ENCODE results near the gene PARVB.

The PARVB gene

DNA sequence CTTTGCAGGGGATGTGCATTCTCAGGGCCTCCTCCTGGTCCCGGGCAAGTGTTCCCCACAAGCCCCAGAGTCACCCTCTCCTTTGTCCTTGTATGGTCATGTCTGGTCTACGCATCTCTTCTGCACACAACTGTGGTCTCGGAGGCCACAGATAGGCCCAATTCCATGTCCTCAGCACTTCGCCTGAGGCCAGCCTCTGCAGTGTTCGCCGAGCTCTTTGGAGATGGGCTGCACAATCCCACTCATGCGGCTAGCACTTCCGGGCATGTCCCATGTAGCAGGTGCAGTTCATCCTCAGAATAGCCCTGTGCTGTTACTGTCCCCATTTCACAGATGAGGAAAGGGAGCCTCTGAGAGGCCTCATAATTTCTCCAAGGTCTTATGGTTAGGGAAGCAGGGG lies 164.2 kb downstream of the PARVB start:
- no peak for DNase-seq

DNA sequence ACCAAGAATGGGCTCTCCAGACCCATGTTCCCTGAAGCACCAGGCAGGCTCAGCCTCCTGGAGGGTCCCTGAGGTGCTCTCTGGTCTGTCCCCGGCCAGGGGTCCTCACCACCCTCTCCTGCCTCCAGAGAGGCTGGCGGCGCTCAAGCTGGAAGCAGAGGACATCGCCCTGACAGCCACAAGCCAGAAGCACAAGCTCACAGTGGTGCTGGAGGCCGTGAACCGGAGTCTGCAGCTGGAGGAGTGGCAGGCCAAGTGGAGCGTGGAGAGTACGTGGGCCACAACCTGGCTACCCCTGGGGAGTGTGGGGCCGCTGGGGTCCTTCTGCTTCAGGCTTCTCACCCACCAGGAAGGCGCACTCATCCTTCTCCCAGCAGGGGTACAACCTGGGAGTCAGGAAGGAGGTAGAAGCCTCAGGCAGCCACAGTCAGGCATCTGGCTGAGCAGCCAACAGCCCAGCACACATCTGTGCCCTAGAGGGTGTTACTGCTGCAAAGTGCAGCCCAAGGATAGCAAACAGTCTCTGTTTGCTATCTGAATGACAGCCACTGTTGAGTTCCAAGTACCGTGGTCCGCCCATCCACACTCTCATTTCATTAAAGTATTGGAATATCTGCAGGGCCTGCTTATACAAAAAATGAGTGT lies 165.0 kb downstream of the PARVB start:
- DNase-seq, result no peak

DNA sequence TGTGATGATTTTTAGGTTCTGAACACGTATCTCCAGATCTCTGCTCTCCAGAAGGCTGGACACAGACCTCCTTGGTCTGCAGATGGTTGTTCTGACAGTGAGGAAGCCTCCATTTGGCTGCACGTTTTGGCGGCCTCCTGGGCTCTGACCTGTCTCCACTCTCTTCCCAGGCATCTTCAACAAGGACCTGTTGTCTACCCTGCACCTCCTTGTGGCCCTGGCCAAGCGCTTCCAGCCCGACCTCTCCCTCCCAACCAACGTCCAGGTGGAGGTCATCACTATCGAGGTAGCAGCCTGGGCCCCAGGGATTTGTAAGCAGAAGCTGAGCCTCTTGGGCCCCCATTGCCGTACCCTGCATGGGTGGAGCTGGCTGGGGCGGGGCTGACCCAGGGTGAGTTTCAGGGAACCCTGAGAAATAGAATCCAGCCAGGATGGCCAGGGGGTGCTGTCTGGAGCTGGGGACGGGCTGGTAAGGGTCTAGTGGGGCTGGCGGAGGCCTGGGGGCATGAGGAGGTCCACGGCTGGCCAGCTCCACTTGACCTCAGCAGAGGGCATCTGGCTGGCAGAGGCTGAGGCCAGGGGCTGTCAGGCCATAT lies 166.4 kb downstream of the PARVB start:
- DNase-seq, result no peak

DNA sequence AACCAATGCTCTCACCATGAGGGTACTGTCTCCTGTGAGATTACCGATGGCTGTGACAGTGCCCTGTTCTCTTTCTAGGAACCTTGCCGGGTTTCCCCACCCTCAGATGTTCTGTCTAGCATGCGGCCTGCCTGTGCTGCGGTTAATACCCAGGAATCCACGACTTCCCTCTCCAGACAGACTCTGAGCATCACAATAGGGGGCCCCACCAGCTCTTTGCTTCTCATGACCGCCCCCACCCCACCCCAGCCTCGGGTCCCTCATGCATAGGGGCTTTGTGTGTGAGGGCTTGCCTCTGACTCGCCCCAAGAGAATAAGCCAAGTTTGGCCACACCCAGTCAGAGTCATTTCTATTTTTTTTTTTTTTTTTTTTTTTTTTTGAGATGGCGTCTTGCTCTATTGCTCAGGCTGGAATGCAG lies 166.9 kb downstream of the PARVB start:
- DNase-seq, result no peak

DNA sequence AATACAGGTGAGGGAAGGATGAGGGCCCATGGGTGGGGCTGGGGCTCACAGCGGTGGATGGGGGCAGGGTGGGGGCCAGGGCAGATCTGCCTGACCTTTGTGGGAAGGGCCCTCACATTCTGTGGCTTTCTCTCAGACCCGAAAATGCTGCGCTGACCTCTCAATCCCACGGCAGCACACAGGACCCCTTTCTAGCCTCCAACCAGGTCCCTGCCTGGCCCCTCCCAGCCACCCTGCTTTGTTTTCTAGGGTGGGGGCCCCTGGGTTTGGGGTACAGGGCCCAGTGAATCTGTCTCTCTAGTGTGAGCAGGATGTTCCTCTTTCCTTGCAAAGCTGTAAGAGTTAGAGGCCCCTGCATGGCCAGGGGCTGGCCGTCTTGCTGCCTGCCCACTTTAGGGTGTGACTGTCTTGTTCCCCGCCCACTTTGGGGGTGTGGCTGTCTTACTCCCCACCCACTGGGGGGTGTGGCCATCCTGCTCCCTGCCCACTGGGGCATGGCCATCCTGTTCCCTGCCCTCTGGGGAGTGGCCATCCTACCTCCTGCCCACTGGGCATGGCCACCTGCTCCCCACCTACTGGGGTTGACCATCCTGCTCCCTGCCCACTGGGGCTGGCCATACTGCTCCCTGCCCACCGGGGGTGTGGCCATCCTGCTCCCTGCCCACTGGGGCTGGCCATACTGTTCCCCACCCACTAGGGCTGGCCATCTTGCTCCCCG lies 168.2 kb downstream of the PARVB start:
- no peak for DNase-seq

DNA sequence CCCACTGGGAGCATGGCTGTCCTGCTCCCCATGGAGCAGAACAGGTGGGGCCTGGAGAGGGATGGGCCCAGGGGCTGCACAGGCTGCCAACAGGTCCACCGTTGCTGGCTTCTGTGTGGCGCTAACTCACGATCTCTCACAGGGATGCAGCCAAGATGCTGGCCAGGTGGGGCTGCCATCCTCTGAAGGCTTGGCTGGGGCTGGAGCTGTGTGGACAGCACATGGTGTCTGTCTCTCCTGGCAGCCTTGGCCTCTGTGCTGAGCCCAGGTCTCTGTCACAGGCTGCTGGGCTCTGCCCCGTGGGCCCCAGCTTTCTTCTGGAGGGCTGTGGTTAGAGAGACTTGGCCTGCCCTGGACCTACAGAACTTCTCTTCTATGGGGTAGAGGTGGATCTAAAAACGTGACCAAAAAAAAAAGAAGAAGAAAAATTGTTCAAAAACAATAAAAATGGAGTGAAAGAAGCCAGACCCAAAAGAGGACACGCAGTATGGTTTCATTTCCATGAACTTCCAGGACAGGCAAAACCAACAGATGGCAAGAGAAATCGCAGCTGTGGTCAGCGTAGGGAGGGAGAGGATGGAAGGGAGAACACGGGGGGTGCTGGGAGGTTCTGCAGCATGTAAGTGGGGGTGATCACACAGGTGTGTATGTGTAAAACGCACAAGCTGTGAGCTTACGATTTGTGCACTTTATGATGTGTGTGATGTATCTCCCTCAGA lies 168.9 kb downstream of the PARVB start:
- no peak for DNase-seq

DNA sequence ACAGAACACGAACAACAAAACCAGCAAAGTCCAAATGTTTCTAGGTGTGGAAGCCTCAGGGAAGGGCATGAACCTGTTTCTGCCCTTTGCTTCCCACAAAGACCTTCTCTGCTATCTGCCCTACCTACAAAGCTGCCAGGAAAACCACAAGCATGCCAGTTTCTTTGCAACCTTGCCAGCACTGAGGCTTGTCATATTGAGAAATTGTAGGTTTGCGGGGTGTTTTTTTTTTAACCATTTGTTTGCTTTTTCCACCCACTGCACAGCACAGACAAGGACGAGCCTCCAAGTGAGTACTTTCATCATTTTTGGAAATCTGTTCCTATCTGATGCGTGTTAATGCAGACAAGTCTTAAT lies 169.4 kb downstream of the PARVB start:
- DNase-seq, result no peak

DNA sequence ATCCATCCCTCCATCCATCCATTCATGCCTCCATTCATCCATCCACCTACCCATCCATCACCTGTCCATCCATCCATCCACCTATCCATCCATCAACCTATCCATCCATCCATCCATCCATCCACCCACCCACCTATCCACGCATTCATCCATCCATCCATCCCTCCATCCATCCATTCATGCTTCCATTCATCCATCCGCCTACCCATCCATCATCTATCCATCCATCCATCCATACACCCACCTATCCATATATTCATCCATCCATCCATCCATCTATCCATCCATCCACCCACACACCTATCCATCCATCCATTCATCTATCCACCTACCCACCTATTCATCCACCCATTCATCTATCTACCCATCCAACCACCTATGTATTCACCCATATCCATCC lies 170.5 kb downstream of the PARVB start:
- no peak for DNase-seq

DNA sequence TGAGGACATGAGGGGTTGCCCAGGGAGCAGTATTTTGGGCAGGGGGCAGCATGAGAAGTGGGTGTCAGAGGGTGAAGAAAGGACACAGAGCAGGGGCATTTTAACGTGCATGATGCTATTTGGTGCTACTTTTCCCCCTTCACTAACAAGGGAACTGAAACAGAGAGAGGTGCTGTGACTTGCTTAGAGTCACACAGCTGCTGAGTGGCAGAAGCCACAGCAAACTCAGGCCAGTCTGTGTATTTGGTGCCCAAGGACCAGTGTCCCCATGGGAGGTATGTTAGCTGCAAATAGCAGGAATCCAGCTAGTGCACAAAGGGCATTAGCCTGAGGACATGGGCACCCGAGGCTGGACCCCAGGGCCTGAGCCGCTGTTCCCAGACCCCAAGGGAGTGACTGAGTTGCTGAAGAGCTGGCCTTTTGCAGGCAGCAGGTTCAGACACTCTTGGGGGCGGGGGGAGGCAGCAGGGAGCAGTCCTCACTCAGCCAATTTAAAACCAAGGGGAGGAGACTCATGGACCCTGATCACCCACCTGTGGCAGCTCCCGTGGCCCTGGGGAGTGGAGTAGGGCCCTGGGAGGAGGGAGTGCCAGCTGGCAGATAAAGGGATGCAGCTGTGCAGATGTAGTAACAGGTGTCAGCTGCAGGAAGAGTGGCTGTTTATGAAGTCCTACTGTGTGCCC lies 171.2 kb downstream of the PARVB start:
- DNase-seq, result no peak

DNA sequence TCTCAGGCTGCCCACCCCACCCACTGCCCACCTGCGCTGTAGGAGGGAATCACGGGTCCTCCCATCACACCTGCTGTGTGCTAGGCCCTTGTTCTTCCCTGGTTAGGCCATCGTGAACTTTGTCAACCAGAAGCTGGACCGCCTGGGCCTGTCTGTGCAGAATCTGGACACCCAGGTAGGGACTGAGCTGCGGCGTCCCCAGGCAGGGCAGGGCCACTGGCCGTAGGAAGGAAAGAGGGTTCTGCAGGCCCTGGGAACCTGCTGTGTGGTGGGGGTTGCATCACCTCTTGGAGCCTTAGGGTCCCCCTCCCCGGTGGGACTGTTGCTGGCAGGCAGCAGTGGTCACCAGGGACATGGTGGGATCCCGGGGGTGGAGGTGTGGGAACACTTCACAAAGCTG lies 172.1 kb downstream of the PARVB start:
- DNase-seq, result no peak

DNA sequence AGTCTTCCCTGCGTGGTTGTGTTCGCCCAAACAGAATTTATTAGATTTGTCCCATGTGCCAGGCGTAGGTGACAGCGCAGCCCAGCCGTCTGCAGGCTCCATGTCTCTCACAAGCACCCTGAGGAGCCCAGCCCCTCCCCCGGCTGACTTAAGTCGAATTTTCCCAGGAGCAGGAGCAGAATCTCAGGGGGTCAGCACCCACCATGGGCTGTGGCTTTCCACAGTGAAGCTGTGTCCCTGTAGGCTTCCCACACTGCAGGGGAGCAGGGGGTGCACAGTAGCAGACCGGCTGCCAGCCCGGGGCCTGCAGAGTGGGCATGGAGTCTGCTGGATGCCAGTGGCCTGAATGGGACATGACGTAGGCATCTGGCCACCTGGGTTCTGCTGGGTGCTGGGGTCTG lies 172.6 kb downstream of the PARVB start:
- no peak for DNase-seq

DNA sequence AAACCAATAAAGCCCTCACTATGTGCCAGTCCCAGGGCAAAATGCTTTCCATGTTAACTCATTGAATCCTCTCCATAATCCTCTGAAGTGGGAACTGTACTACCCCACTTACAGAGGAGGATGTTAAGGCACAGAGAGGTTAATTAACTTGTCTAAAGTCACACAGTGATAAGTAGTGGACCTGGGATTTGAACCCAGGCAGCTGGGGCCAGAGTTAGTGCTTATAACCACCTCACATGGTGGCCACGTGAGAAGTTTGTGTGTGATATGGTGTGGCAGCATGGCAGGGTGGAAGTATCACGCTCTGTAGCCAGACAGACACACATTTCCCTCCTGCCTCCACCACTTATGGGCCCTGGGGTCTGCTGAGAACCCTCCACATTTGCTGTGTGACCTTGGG lies 173.2 kb downstream of the PARVB start:
- DNase-seq, result no peak

DNA sequence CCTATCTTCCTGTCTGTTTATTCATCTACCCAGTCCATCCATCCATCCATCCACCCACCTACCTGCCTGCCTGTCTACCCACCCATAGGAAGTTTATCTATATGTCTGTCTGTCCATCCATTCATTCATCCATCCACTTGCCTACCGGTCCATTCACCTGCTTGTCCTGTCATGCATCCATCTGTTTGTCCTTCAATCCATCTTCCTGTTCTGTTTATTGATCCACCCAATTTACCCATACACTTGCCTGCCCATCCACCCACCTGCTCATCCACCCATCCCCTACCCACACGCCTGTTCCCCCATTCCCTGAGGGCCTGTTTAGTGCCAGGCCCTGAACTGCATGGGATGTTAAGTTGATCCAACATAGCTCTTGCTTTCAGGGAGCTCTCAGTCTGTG lies 175.1 kb downstream of the PARVB start:
- DNase-seq, result no peak

DNA sequence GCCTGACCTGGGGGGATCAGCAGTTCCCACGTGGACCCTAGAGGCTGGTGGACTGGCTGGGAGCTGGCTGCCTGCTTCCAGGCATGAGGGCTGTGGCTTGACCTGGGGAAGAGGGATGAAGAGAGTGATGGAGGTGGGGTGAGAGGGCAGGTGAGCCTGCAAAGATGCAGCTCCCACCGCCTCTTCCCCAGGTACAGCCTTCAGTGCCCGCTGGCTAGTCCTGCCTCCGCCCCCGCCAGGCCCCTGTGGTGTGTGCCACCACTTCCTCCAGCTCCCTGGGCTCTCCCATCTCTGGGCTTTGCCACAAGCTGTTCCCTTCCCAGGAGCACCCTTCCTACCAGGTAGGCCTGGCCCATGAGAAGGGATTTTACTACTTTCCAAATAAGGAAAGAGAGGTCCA lies 175.8 kb downstream of the PARVB start:
- no peak for DNase-seq

DNA sequence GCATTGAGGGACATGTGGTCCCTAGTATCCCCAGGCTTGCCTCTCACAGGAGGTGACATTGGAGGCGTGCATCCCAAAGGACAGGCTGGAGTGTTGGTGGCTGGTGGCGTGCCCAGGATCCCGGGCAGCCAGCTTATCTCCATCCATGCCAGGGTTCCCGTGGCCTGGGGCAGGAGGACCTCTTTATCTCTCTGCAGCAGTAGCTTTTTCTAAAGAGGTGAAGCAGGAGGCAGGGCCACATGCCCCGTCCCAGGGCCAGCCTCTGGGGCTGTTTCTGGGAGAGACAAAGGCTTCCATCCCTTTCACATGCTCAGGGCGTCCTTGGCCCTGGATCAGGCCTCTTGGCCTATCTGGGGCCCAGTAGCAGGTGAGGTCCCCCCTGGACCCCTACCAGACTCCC lies 176.3 kb downstream of the PARVB start:
- no peak for DNase-seq

DNA sequence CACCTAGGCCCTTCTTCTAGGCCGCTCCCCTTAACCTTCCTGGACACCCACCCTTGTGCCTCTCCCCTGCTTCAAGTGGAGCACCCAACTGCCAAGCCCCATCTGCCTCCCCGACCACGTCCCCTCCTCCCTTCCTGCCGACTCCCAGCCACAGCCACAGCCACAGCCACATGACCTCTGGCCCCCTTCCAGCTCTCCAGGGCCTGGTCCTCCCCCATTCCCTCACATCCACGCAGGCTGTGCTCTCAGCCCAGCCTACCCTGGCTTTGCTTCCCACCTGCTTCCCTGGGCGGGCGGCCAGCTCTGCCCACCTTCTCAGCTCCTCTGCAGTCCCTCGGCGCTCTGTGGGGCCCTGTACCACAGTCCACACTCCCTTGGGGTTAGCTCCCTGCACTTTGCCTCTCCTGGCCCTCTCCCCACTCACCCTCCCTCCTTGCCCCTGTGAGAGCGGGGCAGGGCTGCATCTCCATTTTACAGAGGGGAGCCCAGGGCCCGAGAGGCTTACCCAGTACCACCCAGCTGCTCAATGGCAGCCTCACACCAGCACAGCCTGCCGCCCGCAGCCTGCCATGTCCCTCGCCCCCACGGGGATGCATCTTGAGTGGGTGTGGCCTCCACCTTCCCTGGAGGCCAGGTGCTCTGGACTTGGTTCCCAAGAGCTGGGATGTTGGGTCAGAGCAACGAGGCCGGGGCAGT lies 176.9 kb downstream of the PARVB start:
- DNase-seq, result no peak

DNA sequence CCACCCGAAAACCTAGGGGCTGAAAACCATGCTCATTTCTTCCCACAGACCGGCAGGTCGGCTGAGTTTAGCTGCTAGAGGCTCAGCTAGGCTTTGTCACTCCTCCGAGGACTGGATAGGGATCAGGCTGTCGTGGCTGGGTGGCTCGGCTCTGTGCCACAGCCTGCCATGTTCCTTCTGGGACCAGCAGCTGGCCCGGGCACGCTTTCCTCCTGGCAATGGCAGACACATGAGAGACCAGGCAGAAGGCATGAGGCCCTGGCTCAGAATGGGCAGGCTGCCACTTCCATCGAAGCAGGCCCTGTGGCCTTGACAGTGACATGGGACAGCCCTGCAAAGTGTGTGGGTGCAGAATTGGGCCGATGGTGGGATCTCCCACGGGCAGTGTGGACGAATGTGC lies 177.6 kb downstream of the PARVB start:
- DNase-seq, result no peak

DNA sequence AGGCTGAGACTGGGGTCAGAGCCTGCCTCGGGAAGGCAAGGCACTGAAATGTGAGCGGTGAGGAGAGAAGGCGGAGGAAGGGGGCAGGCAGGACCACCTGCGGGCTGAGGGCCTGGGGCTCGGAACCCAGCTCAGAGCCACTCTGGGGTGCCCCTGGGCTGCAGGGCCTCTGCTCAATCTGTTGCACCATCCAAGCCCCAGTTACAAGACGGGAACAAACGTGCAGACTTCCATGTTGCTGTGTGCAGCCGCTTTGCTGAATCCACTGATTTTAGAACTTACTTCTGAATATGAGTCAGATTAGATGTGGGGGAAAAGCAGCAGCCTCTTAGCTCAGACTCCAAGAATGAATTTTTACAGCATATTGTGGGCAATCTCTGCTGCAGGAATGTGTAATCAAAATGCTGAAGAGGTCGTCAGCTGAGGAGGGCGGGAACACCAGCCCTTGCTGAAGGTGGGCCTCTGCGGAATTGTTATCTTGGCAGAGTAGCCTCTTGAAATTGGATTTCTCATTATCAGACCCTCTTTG lies 178.2 kb downstream of the PARVB start:
- no peak for DNase-seq

DNA sequence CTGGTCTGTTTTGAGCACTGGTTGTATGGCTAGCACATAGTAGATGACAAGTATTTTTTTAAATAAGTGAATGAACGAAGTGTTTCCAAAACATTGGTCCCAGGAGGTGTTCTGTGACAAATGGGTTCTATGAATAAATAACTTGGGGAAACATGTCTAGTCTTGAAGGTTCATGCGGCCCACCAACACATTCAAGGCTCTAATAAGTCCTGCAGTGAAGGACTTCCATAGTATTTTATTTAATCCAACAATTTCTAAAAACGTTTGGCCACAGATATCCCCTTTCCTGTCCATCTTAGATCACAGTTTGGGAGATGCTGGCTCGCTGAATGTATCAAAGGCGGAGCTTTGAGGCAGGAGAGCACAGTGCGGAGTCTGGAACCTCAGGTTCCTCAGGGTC lies 179.1 kb downstream of the PARVB start:
- no peak for DNase-seq

DNA sequence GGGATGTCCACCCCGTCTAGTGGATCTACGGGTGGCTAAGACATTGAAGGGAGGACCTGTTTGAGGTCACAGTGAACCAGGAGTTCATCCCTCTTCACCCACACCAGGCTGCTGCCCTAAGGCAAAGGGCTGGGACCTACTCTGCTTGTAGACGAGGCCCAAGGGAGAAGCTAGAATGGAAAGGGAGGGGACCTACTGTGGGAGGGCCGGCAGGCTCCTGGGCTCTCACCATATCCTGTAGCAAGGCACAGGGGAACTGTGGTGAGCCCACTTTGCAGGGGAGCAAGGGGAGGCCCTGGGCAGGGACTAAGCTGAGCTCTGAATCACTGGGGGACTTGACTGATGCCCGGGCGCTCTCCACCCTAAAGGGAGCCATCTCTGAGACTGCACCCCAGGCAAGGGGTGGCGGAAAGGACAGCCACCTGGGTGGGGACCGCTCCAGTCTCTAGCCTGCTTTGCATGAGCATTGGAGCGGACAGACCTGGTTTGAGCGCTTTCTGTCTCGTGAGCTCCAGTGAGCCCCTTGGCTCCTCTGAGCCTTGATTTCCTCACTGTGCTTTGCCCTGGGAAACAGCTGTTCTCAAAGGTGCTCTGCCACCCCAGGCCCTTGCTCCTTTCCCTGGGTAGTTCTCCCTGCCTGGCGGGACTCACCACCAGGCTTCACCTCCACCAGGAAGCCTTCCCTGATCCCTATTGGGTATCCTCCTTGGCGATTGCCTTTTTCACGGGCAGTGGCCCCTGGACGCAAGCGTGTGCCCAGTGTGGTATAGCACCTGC lies 180.8 kb downstream of the PARVB start:
- no peak for DNase-seq

DNA sequence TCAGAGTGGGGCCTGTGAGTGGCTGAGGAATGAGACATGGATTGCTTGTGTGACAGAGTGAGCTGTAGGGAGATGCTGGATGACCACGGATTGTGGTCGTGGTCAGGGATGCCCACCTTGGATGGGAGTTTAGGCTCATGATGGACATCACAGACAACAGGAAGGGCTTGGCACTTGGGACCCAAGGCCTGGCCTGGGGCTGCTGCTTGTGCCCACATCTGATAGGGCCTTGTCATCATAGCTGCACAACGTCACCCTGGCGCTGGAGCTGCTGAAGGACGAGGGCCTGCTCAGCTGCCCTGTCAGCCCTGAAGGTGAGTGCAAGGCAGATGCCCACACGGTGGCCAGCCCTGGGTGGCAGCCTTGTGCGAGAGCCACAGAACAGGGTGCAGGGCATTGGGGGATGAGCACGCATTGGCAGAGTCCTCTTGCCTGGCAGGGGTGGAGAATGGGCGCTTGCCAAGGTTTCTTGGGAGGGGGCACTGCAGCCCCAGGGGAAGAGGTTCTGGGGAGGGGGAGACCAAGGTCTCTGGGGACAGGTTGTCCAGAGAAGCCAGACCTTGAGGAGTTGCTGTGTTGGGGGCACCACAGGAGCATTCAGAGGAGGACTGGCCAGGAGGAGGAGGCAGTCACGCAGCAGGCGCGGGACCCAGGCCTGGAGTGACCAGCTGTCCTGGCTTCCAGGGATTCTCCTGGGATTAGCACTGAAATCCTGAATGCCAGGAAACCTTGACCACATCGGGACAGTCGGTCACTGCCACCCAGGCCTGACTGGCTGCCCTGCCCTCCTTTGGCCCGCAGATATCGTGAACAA lies 181.6 kb downstream of the PARVB start:
- DNase-seq, result no peak

Data from NCI-H1092 (cell line).